IPS-18a (cell line): Measurements from ENCODE around the gene UMODL1.

Experiments
- H3K27ac ChIP-seq: one replicate; pipeline ENCODE4 v1.5.1; 2013; ENCODE audit warnings: low read length
- H3K27me3 ChIP-seq: one replicate; pipeline ENCODE4 v1.6.1; 2013; ENCODE audit warnings: mild to moderate bottlenecking, low read length; ENCODE audit not compliant: control insufficient read depth, insufficient read depth
- H3K36me3 ChIP-seq: one replicate; pipeline ENCODE4 v1.6.1; 2013; ENCODE audit warnings: low read depth, low read length; ENCODE audit not compliant: control insufficient read depth
- H3K4me1 ChIP-seq: one replicate; pipeline ENCODE4 v1.6.1; 2013; ENCODE audit warnings: low read depth, low read length; ENCODE audit not compliant: control insufficient read depth
- H3K4me3 ChIP-seq: one replicate; pipeline ENCODE4 v1.5.1; 2013; ENCODE audit warnings: low read length
- H3K9ac ChIP-seq: one replicate; pipeline ENCODE4 v1.6.1; 2013; ENCODE audit warnings: mild to moderate bottlenecking, low read length, moderate library complexity
- H3K9me3 ChIP-seq: one replicate; pipeline ENCODE4 v1.6.1; 2013; ENCODE audit warnings: low read depth, low read length; ENCODE audit not compliant: control insufficient read depth

UMODL1 gene

DNA sequence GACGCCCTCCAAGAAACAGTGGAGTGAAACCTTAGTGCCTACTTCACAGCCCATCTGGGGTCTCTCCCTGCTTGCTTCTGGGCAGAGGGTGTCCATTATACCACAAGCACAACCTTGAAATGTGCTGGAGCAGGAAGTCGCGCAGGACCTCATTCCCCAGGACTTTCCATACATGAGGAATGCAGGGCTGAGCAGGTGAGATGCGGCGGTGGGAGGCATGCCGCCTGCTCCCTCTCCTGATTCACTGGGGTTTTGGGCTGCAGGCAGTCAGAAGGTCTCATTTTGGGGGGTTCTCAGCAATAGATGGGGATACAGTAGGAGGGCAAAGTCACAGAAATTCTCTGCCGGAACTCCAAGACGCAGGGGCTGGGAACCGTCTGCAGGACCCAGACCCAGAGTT lies 15.7 kb upstream of the UMODL1 start:
- Histone ChIP-seq H3K27me3 (no peaks in the 10 kb centered on the region), H3K4me1 (peaks cover 15% of the 10 kb centered on the region), H3K9me3 (no peaks in the 10 kb centered on the region), H3K9ac (no peak overlapping the region), H3K4me3 (no peak overlapping the region), H3K36me3 (no peaks in the 10 kb centered on the region), H3K27ac (no peak overlapping the region)

DNA sequence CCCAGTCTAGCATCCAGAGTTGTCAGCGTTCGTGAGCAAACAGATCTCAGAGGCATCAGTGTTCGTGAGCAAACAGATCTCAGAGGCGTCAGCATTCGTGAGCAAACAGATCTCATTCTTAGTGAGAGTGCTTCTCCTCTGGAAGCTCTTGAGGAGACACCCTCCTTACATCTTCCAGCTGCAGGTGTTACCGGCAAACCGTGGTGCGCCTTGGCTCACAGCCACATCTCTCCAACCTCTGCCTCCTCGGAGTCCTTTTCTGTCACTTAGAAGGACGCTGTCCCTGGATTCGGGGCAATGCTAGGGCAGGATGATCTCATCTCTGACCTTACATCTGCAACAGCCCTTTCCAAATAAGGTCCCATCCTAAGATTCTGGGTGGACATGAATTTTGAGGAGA lies 14.6 kb upstream of the UMODL1 start:
- Histone ChIP-seq H3K9ac (no peak overlapping the region), H3K4me3 (no peak overlapping the region), H3K27ac (no peak overlapping the region)

DNA sequence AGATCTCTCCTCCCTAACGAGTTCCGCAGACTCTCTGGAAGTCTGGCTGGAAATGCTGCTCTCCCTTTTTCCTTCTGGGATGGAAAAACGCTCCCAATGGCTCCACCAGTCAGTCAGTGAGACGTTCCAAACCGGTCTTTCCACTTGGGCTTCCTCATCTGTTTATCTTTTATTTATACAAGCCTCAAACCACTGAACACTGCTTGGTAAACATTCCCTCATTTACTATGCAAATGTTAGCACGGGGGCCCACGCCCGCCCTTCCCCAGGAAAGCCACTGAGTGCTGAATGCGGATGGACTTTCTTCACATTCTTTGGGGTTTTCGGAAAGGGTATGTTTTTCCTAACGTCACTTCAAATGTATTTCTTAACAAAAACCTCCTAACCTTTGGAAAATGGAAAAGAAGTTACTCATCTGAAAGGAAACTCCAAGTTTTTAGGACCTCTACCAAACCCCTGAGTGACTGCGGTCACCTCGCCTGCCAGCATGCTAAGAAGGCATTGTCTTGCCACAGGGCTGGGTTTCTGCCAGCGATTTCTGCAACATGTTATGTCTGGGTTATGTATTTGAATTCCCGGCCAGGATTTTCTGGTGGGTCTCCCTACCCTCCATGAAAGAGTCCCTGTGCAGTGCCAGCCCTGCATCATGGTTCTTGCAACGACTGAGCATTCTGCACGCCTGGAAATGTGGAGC lies 14.0 kb upstream of the UMODL1 start:
- H3K9ac ChIP-seq: no peak overlapping the region
- H3K4me3 ChIP-seq: no peak overlapping the region
- no peaks in the 10 kb centered on the region for H3K36me3 ChIP-seq
- peaks cover 15% of the 10 kb centered on the region for H3K4me1 ChIP-seq
- H3K27me3 ChIP-seq: no peaks in the 10 kb centered on the region
- no peak overlapping the region for H3K27ac ChIP-seq
- H3K9me3 ChIP-seq: no peaks in the 10 kb centered on the region

More for the DNA sequence above, 14.6 kb upstream of the UMODL1 start:
- no peaks in the 10 kb centered on the region for H3K9me3 ChIP-seq
- H3K27me3 ChIP-seq: no peaks in the 10 kb centered on the region
- H3K4me1 ChIP-seq: peaks cover 15% of the 10 kb centered on the region
- H3K36me3 ChIP-seq: no peaks in the 10 kb centered on the region

DNA sequence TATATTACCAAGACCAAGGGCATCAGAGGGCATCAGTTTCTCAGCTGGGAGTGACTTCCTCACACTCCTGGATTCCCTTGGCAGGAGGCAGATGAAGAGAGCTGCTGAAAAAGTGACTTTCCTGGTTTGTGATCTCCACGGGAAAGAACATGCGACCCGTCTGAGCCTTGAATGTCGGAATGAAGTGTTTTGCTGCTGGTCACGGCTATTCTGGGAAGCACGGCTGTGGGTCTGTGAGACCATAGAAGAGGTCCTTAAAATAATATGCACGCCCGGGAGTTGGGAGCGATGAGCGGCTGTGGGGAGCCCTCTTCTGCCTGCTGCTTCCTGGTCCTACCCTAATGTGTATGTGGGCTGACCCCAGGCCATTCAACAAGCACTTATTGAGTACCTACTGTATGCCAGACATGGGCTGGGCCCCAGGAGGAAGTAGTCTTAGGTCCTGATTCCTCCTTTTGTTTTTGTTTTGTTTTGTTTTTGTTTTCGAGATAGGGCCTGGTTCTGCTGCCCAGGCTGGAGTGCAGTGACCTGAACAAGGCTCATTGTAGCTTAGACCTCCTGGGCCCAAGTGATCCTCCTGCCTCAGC lies 13.2 kb upstream of the UMODL1 start:
- H3K9me3 ChIP-seq: no peaks in the 10 kb centered on the region
- H3K4me1 ChIP-seq: peaks cover 15% of the 10 kb centered on the region
- no peak overlapping the region for H3K9ac ChIP-seq
- no peak overlapping the region for H3K27ac ChIP-seq
- no peak overlapping the region for H3K4me3 ChIP-seq
- no peaks in the 10 kb centered on the region for H3K27me3 ChIP-seq
- H3K36me3 ChIP-seq: no peaks in the 10 kb centered on the region

DNA sequence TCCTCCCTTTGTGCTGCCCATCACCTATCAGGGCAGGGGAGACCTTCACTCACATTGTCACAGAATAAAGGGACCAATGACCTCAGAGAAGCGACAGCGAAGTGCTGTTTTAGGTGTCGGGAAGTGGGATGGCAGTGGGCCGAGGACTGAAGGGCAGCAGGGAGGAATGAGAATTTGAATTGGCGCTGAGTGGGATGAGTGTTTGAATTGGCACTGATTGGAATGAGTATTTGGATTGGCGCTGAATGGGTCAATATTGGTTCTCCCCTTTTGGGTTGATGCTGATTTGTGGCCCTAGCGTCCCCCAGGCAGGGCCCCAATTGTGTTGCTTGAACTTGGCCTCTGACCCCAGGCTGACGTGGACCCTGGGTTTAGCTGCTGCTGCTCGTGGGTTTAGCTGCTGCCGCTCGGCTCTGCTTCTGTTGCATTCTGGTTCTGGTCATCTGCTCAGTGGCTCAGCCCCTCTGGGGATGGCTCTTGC lies 12.4 kb upstream of the UMODL1 start:
- Histone ChIP-seq H3K27ac (no peak overlapping the region), H3K4me1 (peaks cover 22% of the 10 kb centered on the region), H3K36me3 (no peaks in the 10 kb centered on the region), H3K9ac (no peak overlapping the region), H3K4me3 (no peak overlapping the region), H3K27me3 (no peaks in the 10 kb centered on the region), H3K9me3 (no peaks in the 10 kb centered on the region)

DNA sequence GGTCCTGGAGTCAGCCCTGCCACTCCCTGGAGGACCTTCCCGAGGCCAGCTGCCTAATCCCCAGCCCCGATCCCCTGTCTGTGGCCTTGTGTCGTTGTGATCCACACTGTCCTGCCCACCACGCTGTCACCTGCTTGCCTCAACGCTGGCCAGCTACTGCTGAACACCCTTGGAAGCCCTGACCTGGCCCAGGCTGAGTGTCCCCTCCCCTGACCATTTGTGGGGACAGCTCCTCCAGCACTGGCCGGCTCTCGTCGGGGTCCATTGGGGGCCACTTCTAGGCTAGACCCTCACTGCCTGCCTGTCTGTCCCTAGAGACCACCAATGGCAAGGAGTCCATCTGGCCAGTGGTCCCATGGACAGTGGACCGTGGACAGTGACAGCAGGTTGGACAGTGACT lies 12.0 kb upstream of the UMODL1 start:
- Histone ChIP-seq H3K4me1 (peaks cover 23% of the 10 kb centered on the region), H3K27me3 (no peaks in the 10 kb centered on the region), H3K9me3 (no peaks in the 10 kb centered on the region), H3K27ac (no peak overlapping the region), H3K36me3 (no peaks in the 10 kb centered on the region), H3K4me3 (no peak overlapping the region), H3K9ac (no peak overlapping the region)

DNA sequence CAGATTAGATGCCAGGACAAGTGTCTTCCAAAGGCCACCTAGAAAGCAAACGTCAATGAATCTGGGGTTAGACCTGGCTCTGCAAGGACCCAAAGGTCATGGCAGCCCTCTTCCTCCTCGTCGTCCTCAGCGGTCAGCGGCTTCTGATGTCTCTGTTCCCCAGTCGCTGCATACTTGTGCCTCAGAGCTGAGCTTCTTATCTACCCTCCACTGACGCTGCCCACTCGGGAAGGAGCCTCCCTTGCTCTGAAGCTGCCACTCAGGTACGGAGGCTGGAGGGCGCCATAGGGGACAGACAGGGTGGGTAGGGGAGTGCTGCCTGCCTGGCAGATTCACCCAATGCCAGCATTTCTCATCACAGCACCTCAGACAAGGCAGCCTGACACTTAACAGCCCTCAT lies 11.4 kb upstream of the UMODL1 start:
- no peaks in the 10 kb centered on the region for H3K27me3 ChIP-seq
- H3K4me3 ChIP-seq: no peak overlapping the region
- H3K36me3 ChIP-seq: no peaks in the 10 kb centered on the region
- H3K4me1 ChIP-seq: peaks cover 23% of the 10 kb centered on the region
- no peaks in the 10 kb centered on the region for H3K9me3 ChIP-seq
- H3K9ac ChIP-seq: no peak overlapping the region
- H3K27ac ChIP-seq: no peak overlapping the region

DNA sequence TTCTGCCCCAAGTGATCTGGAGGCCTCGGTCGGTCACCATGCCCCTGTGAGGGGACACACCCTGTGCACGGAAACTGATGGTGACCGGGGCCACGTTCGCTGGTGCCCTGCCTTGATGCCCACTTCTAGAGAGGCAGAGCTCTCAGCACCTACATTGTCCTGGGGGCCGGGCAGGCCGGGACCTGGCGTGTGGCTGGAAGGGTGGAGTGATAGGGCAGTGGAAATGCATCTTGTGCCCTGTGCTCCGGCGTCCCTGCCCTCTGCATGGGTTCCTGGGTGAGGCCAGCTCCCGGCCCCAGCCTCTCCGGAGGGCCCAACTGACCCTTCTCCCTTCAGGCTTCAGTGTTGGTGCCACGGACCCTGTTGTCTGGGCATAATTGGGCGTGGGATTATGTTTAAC lies 11.0 kb upstream of the UMODL1 start:
- no peaks in the 10 kb centered on the region for H3K9me3 ChIP-seq
- no peaks in the 10 kb centered on the region for H3K36me3 ChIP-seq
- H3K4me1 ChIP-seq: peaks cover 23% of the 10 kb centered on the region
- no peak overlapping the region for H3K27ac ChIP-seq
- no peak overlapping the region for H3K9ac ChIP-seq
- no peaks in the 10 kb centered on the region for H3K27me3 ChIP-seq
- no peak overlapping the region for H3K4me3 ChIP-seq

DNA sequence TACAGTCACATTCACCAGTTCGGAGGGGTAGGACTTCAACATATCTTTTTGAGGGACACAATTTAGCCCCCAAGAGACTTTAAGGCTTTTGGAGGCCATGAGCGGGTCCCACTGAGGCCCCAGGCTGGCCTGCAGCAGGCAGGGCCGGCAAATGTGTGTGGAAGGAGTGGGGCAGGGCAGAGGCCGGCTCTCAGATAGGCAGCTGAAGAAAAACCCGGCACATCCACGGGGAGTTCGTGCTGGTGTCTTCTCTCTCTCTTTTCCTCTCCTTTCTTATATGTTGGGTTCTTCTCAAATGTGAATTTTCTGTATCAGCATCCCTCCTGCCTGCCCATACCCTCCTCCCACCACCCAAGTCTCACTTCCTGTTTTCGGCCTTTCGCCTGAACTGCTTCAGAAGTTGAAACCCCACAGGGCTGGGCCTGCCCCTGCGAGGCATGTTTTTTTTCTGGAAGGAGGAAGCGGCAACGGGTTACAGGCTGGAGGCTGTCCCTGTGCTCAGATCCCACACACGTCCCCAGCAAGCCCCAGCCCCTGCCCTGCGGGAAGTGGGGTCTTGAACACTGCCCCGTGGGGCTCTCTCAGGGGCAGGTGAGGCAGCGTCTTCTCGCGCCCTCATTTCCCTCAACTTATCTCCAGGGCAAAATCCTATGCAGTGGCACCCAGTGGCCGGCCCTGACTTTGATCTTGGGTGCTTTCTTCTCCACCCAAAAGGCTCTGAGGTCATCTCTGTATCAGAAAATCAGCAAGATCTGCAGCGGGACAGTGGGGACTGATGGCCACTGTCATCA lies 9.7 kb upstream of the UMODL1 start:
- Histone ChIP-seq H3K4me3 (no peak overlapping the region), H3K9ac (no peak overlapping the region), H3K9me3 (no peaks in the 10 kb centered on the region), H3K27me3 (no peaks in the 10 kb centered on the region), H3K27ac (no peak overlapping the region), H3K4me1 (peaks cover 20% of the 10 kb centered on the region), H3K36me3 (no peaks in the 10 kb centered on the region)

DNA sequence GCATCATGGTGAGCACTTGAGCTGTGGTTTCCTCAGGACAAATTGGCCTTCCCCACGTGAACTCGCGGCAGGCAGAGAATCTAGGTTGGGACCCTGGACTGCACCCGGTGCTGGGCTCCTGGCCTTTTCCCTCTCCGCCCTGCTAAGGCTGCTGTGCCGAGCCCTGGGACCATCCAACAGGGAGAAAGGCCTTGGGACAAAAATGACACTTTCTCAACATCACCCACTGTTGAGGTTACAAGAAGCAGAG lies 9.2 kb upstream of the UMODL1 start:
- Histone ChIP-seq H3K4me3 (no peak overlapping the region), H3K27me3 (no peaks in the 10 kb centered on the region), H3K9me3 (no peaks in the 10 kb centered on the region), H3K9ac (no peak overlapping the region), H3K4me1 (peaks cover 15% of the 10 kb centered on the region), H3K27ac (no peak overlapping the region), H3K36me3 (no peaks in the 10 kb centered on the region)

DNA sequence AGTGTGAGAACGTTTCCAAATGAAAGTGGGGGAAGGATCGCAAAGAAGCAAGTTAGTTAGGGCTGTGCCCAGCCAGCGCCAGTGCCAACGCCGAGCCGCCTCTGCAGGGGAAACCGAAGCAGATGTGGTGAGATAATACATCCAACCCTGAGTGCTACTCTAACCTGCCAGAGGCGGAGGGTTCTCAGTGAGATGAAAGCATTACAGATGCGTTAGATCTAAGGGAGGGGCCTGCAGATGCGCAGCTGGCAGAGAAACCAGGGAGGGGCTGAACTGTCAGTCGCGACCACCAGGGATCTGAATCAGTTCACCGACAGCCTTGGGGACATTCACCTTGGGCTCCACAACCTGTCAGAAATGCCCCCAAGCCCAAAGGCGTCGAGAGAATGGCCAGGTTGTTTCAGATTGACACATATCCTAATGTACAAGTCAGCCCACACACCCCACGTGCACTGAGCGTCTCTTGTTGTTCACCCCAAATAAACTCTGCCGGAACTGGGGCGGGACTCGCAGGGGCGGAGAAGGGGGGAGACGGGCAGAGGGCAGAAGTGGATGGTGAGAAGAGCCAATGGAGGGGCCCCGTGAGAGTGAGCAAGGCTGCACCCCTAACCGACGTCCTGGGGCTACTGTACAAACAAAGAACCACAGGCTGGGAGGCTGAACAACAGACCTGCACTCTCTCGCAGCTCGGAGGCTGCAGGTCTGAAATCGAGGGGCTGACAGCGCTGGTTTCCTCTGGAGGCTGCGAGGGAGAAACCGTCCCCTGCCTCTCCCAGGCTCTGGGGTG lies 8.7 kb upstream of the UMODL1 start:
- Histone ChIP-seq H3K4me3 (no peak overlapping the region), H3K27ac (no peak overlapping the region), H3K9ac (no peak overlapping the region), H3K36me3 (no peaks in the 10 kb centered on the region), H3K4me1 (peaks cover 10% of the 10 kb centered on the region), H3K9me3 (no peaks in the 10 kb centered on the region), H3K27me3 (no peaks in the 10 kb centered on the region)
